Cardiac atrium fibroblast (primary cell): ENCODE measurements around the gene SOX15. TPM values are rescaled to one million over a fixed set of nuclear protein-coding genes. Genes with fewer than 3 reads are reported as not detected.

ENCODE experiments used
- total RNA-seq: library from RNA; depleted of rRNA; stranded (reverse); fragments of >200 nt; gene quantifications from 2 replicates; pipeline ENCODE4 v1.2.3, GENCODE V29; 2015

The SOX15 gene
- not detected in 2 replicates for total RNA-seq

DNA sequence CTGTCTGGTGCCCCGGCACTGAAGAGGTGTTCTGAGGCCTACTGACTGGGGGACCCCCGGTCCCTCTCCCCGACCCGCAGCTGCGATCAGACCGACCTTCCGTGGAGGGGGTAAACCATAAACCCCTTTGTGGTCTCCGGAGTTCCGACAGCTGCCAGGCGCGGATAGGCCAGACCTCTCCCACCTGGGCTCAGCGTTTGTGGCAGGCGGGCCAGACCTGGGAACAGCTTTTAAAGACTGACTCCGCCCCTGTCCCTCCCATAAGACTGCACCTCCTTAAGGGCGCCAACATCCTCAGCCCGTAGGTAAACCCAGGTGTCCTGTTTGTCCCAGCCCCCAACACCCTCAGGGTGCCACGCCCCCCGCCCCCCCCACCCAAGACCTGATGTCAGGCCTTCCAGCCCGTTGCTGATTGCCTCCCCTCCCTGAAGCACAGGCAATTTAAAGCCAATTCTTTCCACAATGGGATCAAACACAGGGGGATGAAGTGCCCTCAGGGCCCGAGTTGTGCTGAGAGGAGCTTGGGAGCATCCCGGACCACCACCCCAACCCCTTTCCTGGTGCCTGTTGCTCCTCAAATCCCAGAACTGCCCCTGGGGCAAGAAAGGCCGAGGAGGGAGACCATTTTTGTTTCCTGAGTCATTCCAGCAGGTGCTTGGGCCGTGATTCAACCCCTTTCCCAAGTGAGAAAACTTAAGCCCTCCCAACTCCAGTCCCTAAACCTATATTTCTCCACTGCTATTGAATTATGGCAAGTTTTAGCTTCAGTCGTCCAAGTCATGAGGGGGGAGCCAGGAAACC is at the start of gene SOX15:
Gene SOX15 (minus strand): TSS at position 204 of the 801 bp plus-strand sequence. CDS start 418 bp downstream, outside the sequence.

DNA sequence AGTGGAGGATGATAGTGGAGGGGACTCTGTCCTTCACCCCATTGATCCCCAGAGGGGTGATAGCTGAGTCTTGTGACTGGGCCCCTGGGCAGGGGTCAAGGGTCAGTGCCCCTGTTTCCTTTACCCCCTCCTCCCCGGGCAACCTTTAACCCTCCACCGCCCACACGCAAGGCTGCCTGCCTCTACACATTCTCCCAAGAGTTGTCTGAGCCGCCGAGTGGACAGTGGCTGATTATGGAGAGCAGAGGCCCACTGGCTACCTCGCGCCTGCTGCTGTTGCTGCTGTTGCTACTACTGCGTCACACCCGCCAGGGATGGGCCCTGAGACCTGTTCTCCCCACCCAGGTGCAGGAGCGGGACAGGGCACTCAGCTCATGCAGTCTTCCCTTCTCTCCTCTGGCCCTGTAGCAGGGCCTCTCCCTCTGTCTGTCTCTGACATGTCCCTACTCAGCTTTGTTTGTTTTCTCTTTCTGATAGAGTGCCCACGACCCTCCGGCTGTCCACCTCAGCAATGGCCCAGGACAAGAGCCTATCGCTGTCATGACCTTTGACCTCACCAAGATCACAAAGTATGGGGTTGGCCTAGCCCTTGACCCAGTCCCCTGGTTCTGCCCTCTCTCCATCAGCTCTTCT is 40.2 kb upstream of the SOX15 start, which contains the start of gene SHBG:
Gene SHBG (plus strand): TSS at position 197 of the 633 bp plus-strand sequence. CDS start 38 bp downstream, at position 235.

DNA sequence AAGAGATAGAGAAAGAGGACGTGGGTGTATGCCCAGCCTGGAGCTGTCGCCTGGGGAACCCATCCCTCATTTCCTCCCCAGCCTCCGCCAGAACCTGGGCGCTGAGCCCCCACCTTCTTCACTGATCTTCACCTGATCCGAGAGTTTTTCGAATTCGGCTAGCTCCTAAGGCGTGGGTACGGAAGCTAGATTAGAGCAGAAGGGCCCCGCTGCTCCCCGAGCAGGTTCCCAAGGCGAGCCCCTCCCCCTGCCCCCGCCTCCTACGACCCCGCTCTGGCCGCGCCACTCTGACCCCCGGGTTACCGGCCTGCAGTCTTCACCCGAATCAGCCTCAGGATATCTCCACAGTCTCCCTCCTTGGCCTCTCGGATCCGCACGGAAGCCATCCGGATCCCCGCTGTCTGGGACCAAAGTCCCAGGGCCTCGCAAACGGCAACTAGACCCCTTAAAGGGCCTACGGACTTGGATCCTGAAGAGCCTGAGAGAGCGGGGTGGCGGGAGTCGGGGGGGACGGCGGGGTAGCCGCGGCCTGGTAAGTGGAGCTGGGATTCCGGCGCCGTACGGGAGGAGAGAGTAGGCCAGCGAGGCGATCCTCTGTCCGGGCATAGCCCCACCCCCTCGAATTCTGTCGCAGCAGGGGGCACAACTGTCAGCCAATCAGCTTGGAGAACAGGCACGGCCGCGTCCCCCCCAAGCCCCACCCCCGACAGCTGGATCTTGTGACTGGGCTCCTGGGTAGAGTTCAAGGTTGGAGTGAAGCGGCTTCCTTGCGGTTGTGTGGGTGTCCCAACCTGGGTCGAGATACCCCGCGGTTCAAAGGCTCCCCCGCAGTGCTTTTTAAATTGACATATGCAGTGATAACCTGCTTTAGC is 37.6 kb upstream of the SOX15 start, which contains the start of gene SAT2:
Gene SAT2 (minus strand): TSS at position 572 of the 872 bp plus-strand sequence. CDS start 186 bp downstream, at position 386.

DNA sequence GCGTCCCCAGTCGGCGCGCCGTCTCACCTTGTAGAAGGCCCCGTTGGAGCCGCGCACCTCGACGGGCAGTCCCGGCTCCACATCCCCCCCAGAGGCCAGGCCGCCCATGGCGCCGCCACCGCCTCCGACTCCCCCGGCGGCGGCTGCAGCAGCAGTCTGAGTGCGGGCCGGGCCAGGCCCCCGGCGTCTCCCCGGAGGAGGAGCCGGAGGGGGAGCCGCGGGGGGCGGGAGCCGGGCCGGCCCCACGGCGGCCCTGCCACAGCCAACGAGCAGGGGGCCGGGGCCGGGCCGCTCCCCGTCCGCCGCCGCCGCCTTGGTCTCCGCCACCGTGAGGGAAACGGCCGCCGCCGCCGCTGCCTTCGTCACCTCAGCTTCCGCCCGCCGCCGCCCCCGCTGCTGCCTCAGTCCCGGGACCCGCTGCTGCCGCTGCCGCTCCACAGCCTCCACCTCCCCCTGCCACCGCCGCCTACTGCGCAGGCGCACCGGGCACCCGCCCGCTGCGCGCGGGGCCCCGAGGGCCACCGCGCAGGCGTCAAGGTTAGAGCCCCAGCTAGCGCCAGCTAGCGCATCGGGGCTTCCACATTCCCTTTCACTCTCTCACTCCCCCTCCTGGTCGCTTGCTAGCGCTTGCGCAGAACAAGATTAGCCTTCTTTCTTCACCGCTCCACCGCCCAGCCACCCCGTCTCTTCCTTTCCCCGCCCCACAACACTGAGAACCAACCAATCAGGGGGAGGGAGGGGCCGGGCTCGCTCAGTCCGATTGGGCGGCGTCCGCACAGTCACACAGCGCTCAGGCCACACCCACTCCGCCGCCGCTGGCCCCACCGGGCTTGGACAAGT is 24.8 kb upstream of the SOX15 start, which contains the start of gene FXR2:
Gene FXR2 (minus strand): TSS at position 473 of the 840 bp plus-strand sequence. CDS start 365 bp downstream, at position 108.

DNA sequence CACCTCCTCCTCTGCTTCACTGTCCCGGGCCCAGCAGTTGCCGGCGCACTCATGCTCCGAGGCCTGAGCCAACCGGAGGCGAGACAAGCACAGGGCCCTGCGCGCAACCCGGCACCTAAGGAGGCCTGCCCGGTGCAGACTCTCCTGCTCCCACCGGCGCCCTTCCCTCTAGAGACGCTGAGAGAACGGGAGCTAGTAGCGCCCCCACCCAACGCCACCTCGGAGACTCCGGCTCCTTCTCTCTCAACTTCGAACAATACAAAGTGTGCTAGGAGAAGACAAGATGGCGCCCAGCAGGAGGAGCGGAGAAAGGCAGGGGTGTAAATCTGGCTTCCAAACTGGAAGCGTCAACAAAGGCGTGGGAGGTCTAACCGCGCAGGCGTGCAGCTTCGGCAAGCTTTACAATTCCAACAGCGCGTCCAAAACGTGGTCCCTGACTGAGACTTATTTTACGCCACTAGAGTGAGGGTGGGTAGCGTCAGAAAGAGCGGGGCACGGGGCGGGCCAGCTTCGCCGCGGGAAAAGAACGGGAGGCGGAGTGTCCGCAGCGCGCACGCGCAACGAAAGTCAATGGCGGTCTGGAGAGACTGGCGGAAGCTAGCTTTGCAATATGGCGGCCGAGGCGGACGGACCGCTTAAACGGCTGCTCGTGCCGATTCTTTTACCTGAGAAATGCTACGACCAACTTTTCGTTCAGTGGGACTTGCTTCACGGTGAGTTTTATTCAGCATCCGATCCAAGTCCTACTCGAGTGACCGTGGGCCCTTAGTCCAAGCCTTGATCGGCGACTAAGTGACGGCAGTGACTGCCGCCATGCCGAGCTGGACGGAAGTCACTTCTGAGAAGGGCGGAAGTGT is 6.4 kb downstream of the SOX15 start, which contains the start of gene MPDU1:
Gene MPDU1 (plus strand): TSS at position 600 of the 857 bp plus-strand sequence. CDS start 11 bp downstream, at position 611.

DNA sequence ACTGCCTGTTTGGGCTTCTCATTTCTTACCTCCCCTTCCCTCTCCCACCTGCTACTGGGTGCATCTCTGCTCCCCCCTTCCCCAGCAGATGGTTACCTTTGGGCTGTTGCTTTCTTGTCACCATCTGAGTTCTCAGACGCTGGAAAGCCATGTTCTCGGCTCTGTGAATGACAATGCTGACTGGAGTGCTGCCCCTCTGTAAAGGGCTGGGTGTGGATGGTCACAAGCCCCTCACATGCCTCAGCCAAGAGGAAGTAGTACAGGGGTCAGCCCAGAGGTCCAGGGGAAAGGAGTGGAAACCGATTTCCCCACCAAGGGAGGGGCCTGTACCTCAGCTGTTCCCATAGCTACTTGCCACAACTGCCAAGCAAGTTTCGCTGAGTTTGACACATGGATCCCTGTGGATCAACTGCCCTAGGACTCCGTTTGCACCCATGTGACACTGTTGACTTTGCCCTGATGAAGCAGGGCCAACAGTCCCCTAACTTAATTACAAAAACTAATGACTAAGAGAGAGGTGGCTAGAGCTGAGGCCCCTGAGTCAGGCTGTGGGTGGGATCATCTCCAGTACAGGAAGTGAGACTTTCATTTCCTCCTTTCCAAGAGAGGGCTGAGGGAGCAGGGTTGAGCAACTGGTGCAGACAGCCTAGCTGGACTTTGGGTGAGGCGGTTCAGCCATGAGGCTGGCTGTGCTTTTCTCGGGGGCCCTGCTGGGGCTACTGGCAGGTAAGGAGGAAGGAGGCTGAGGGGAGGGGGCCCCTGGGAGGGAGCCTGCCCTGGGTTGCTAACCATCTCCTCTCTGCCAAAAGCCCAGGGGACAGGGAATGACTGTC is 10.7 kb downstream of the SOX15 start, which contains the start of gene CD68:
Gene CD68 (plus strand): TSS at position 638 of the 833 bp plus-strand sequence. CDS start 40 bp downstream, at position 678.

DNA sequence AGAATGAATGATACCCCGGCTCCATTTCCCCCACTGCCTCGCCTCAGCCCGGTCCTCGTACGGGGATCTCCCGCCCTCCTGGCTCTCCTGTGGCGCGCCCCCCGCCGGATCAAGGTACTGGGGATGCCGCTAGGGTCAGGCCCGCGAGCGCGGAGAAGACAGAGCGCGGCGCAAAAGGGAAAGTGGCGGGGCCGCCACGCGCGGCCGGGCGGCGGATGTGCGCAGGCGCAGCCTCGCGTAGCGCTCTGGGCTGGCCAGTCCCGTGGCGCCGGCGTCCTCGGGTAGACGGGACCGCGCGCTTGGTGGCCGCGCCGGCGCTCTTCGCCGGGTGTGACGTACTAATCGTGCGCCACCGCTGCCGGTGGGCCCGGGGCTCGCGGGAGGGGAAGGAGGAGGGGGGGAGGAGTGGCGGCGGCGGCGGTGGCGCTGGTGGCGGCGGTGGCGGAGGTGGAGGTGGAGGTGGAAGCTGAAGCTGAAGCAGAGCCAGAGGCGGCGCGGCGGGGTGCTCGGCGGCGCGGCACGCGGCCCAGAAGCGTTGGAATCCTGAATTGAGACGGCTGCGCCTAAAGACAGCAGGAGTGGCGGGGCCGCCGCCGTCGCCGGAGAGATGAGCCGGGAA is 28.2 kb downstream of the SOX15 start, which contains the start of gene SENP3:
Gene SENP3 (plus strand): TSS at position 331 of the 619 bp plus-strand sequence. CDS start 1,158 bp downstream, outside the sequence.

DNA sequence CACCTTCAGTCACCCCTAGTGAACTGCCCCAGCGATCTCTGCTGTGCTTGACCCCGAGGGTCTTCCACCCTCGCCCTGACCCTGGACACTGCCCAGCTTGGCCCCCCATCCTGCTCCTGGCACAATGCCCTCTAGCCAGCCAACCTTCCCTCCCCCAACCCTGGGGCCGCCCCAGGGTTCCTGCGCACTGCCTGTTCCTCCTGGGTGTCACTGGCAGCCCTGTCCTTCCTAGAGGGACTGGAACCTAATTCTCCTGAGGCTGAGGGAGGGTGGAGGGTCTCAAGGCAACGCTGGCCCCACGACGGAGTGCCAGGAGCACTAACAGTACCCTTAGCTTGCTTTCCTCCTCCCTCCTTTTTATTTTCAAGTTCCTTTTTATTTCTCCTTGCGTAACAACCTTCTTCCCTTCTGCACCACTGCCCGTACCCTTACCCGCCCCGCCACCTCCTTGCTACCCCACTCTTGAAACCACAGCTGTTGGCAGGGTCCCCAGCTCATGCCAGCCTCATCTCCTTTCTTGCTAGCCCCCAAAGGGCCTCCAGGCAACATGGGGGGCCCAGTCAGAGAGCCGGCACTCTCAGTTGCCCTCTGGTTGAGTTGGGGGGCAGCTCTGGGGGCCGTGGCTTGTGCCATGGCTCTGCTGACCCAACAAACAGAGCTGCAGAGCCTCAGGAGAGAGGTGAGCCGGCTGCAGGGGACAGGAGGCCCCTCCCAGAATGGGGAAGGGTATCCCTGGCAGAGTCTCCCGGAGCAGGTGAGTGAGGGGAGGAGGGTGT is 31.2 kb downstream of the SOX15 start, which contains the start of gene TNFSF13:
Gene TNFSF13 (plus strand): TSS at position 207 of the 776 bp plus-strand sequence. CDS start 290 bp downstream, at position 497.

DNA sequence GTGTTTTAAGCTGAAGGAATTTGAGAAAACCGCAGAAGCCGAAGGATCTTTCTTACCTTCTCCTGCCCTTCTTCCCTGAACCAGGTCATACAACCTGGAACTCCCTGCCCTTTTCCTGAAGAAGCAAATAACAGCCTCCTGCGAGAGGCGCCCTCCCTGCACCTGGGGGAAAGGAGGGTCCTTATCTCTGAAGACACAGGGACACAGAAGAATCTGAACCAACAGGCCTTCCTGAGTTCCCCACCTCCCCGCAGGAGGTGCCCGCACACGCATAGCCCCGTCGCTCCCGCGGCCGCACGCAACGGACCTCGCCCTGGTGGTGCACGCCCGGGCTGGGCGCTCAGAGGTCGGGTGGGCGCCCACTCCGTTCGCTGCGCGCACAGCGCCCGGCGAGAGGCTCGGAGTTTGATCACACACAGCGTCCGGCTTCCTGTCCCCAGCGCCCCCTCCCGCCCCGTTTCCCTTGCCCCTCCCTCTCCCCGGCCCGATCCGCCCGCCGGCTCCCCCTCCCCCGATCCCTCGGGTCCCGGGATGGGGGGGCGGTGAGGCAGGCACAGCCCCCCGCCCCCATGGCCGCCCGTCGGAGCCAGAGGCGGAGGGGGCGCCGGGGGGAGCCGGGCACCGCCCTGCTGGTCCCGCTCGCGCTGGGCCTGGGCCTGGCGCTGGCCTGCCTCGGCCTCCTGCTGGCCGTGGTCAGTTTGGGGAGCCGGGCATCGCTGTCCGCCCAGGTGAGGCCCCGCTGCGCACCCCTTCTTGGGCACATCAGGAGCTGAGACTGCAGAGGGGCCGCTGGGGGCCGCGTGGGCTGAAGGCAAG is 41.1 kb downstream of the SOX15 start, which contains the start of gene TNFSF12:
Gene TNFSF12 (plus strand): TSS at position 474 of the 816 bp plus-strand sequence. CDS start 96 bp downstream, at position 570.

Other genes with a start within 250 kb of the SOX15 start
- 14.9 and 20.6 TPM in 2 replicates for gene KCTD11, start 237.9 kb downstream of the SOX15 start, total RNA-seq
- not detected in 2 replicates for gene TMEM95, start 234.9 kb downstream of the SOX15 start, total RNA-seq
- gene TNK1, start 209.0 kb downstream of the SOX15 start, total RNA-seq, result under 0.01 and 0.18 TPM in 2 replicates
- gene PLSCR3, start 195.6 kb downstream of the SOX15 start, total RNA-seq, result 62.9 and 82.3 TPM in 2 replicates
- gene TMEM256, start 186.0 kb downstream of the SOX15 start, total RNA-seq, result 147 and 158 TPM in 2 replicates
- 7.8 and 12.5 TPM in 2 replicates for gene NLGN2, start 182.2 kb downstream of the SOX15 start, total RNA-seq
- not detected in 2 replicates for gene SPEM1, start 169.8 kb downstream of the SOX15 start, total RNA-seq
- gene SPEM2, start 164.5 kb downstream of the SOX15 start, total RNA-seq, result not detected in 2 replicates
- not detected in 2 replicates for gene SPEM3, start 161.2 kb downstream of the SOX15 start, total RNA-seq
- gene TMEM102, start 154.7 kb downstream of the SOX15 start, total RNA-seq, result 2.9 and 3.8 TPM in 2 replicates
- gene FGF11, start 150.6 kb downstream of the SOX15 start, total RNA-seq, result 1.8 and 3.4 TPM in 2 replicates
- gene CHRNB1, start 145.0 kb downstream of the SOX15 start, total RNA-seq, result 6.9 and 8.3 TPM in 2 replicates
- gene ZBTB4, start 110.5 kb downstream of the SOX15 start, total RNA-seq, result 20.4 and 27.2 TPM in 2 replicates
- not detected in 2 replicates for gene SLC35G6, start 108.6 kb downstream of the SOX15 start, total RNA-seq
- gene POLR2A, start 105.7 kb downstream of the SOX15 start, total RNA-seq, result 57.0 and 69.2 TPM in 2 replicates
- 39.2 and 40.1 TPM in 2 replicates for gene TNFSF12, start 41.0 kb downstream of the SOX15 start, total RNA-seq
- gene TNFSF13, start 31.3 kb downstream of the SOX15 start, total RNA-seq, result 2.8 and 11.4 TPM in 2 replicates
- gene SENP3, start 28.2 kb downstream of the SOX15 start, total RNA-seq, result 42.2 and 62.5 TPM in 2 replicates
- gene CD68, start 10.5 kb downstream of the SOX15 start, total RNA-seq, result 19.3 and 30.1 TPM in 2 replicates
- gene MPDU1, start 6.2 kb downstream of the SOX15 start, total RNA-seq, result 156 and 212 TPM in 2 replicates
- gene FXR2, start 24.8 kb upstream of the SOX15 start, total RNA-seq, result 32.1 and 35.6 TPM in 2 replicates
- gene SAT2, start 37.7 kb upstream of the SOX15 start, total RNA-seq, result 36.8 and 47.5 TPM in 2 replicates
- gene SHBG, start 40.0 kb upstream of the SOX15 start, total RNA-seq, result 1.6 TPM in 1 of 2 replicates, not detected in the other
- 2.9 TPM in 1 of 2 replicates, not detected in the other for gene ATP1B2, start 60.8 kb upstream of the SOX15 start, total RNA-seq
- gene TP53, start 97.4 kb upstream of the SOX15 start, total RNA-seq, result 42.1 and 51.4 TPM in 2 replicates
- 4.7 and 7.9 TPM in 2 replicates for gene WRAP53, start 98.4 kb upstream of the SOX15 start, total RNA-seq
- 6.6 and 7.0 TPM in 2 replicates for gene EFNB3, start 115.1 kb upstream of the SOX15 start, total RNA-seq
- 2.3 and 6.3 TPM in 2 replicates for gene DNAH2, start 127.7 kb upstream of the SOX15 start, total RNA-seq
- 3.2 and 7.6 TPM in 2 replicates for gene KDM6B, start 244.1 kb upstream of the SOX15 start, total RNA-seq